T-helper 2 cell (primary cell): ENCODE data around the gene CUTC.
A peak's percentile ranks its signal among the peaks of the same experiment; 100 is the strongest.
"Not testable (repeated sequence)": the region's sequence is repeated elsewhere in the genome, so short reads cannot be mapped to it uniquely, and the experiment has no call there.

ENCODE experiments used
- DNase-seq, 5 experiments: peaks; one replicate each; pipeline versions ENCODE4 v3.0.0 to v3.0.0-alpha.2; 2012 to 2022
- total RNA-seq, 2 donors: gene quantifications; one replicate each; lab custom pipeline; 2026; lab: John Stamatoyannopoulos, UW

Gene CUTC, protein sequence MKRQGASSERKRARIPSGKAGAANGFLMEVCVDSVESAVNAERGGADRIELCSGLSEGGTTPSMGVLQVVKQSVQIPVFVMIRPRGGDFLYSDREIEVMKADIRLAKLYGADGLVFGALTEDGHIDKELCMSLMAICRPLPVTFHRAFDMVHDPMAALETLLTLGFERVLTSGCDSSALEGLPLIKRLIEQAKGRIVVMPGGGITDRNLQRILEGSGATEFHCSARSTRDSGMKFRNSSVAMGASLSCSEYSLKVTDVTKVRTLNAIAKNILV
- 10.6 to 20.3 reads per million in 2 donors for total RNA-seq

DNA sequence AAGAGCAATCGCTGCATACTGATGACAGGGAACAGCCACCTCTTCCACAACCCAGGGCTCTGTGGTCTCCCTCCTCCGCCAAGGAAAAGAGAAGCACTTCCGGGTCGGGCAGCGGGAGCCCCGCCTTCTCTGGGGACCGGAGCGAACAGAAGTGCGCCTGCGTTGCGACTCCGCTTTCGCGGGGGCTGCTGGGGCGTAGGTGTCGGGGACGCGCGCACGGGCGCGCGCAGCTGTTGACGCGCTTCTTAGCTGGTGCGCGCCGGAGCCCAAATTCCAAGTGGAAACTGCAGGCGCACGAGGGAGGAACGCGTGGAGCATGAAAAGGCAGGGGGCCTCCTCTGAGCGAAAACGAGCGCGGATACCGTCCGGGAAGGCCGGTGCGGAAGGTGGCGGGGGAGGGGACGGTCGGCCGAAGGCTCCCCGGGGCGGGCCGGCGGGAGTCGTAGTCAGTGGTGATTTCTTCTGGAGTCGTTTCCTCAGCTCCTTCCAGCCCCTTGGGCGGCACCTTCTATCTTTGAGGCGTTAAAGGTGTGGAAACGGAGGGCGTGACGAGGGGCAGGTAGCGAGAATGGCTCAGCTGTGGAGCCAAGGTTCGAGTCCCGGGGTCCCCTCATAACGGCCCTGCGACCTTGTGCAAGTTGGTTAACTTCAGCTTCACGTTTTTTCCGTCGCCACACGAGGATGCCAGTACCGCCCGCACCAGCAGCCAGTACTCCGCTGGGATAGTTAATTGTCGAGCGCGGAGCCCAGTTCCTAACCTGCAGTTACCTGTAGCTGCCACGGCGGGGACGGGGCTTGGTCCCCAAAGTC is at the start of gene CUTC, which contains the start of gene COX15:
Gene CUTC (plus strand): TSS at position 202 of the 810 bp plus-strand sequence. CDS start 115 bp downstream, at position 317.
Gene COX15 (minus strand): TSS at position 95 of the 810 bp plus-strand sequence. CDS start 78 bp downstream, at position 17.
- peak; percentile 85 to 97 (median 93) for DNase-seq

DNA sequence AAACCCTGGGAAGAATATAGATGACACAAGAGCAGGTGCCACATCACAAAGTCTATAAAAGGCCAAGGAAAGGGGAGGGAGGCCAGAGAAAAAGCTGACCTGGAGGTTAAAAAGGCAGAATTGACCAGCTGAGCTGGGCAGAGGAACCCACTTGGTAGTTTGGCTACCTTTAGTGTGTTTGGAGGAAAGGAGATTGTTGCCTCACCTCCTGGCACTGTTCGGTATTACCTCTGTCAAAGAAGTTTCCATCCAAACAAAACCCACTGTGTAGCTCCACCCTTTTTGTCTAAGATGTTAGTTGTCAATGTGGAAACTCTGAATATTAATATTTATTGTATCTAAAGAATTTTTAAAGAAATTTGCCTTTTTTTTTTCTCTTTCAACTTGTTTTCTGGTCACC is 49.3 kb upstream of the CUTC start:
- DNase-seq: peak in 1 of 5 experiments; percentile 19

DNA sequence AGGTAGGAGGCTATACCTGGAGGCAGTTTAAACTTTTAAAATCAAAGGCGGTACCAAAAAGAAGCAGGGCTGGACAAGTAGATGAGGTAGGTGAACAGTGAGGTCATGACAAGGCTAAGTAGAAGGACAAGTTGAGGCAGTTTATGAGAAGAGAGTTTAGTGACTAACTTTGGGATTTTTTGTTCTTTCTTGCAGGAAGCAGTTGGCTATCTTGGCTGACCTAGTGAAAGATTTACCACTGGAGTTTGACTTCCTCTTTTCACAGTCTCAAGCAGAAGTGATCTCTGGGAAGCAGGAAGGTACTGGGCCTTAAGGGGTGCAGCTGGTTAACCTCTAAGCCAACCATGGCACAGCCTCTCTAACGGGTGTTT is 46.5 kb upstream of the CUTC start:
- DNase-seq: no peak

DNA sequence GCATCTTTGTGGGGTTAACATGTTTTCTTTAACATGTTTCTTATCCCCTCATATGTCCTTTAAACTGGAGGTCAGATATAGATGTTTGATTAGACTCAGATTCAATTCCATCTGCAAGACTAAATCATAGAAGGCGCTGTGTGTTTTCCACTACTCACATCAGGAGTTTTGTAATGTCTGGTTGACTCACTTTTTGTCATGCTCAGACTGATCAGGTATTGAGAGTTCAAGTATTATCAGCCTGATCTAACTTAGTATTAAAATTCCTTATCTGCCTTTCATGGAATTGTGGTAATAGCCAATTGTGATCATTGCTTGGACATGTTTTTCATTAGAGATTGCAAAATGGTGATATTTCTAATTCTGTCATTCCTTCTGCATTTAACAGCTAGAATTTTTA is 42.6 kb upstream of the CUTC start:
- DNase-seq: no peak

DNA sequence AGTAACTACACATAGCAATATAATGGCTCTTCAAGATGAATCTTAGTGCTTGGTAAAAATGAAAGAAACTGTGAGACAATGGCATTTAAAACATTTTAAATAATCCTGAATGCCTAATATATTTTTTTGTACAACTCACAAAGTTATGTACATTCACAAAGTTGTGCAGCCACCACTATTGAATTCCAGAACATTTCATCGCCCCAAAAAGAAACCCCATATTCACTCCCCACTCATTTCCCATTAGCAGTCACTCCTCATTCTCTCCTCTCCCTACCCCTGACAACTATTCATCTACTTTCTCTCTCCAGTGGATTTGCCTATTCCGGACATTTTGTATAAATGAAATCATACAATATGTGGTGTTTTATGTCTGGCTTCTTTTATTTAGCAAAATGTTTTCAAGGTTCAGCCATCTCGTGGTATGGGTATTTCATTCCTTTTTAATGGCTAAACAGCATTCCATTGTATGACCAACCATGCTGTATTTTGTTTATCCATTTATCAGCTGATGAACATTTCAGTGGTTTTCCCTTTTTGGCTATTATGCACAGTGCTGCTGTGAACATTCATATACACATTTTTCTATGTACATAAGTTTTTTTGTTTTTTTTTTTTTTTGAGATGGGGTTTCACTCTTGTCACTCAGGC is 38.0 kb upstream of the CUTC start:
- no peak for DNase-seq

- no peak for DNase-seq
These were observed 36.3 kb upstream of the CUTC start for GRCh38 chr10:99695761-99696160.

DNA sequence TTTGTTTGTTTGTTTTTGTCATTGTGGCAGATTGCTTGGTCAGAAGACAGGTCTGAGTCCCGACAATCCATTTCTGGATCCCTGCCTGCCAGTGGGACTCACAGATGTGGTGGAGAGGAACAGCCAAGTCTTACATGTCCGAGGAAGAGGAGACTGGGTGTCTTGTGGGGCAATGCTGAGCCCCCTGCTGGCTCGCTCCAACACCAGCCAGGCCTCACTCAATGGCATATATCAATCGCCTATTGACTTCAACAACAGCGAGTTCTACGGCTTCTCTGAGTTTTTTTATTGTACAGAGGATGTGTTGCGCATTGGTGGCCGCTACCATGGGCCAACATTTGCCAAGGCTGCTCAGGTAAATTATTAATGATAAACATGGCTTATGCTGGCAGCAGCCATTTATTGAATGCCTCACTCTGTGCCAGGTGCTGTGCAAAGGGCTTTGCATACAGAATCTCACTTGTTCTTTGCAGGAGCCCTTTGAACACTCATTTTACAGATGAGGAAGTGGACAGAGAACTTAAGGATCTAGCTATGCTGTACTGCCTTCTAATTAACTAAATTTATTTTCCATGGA is 33.4 kb upstream of the CUTC start:
- DNase-seq: no peak

DNA sequence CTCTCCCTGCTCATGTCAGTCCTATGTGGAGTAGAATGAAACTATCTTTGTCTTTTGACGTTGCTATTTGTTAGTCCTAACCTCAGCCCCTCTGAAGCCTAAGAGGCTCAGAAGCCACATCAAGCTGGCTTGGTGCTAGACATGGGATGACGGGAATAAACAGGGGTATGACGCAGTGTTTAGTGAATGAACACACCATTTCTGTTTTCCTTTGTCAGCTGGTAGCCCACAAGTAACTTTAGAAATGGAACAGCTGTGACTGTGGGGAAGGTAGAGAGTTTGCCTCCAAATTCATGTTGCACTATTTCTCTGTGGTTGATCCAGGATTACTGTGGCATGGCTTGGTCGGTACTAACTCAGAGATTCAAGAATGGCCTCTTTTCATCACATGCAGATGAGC is 31.4 kb upstream of the CUTC start:
- DNase-seq: no peak

DNA sequence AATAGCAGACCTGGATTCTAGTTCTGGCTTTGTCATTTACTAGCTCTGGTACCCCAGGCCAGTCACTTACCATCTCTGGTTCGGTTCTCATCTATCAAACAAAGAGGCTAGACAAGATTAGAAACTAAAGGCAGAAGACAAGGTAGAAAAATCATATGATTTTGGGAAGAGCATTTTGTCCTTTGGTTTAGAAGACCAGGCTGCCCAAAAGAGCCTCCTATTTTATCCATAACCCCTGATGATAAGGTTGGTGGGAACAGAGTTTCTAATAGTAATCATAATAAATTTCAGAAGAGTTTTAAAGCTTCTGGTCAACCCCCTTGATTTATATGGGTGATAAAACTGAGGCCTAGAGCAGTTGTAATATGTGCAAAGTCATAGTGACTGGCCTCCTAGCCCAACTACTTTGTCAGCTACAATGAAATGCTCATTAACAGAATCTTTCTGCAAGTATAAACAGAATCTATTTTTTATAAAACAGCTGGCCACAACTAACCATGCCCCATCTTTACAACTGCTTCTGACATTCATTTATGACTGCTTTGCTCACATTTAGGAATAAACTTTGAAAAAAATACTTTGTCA is 23.5 kb upstream of the CUTC start:
- DNase-seq: no peak

GRCh38 chr10:99709480-99710229 is 22.4 kb upstream of the CUTC start:
- DNase-seq: peak in 1 of 5 experiments; percentile 7

- peak in 1 of 5 experiments; percentile 57 for DNase-seq
These were observed 20.8 kb upstream of the CUTC start for GRCh38 chr10:99711129-99711719.

DNA sequence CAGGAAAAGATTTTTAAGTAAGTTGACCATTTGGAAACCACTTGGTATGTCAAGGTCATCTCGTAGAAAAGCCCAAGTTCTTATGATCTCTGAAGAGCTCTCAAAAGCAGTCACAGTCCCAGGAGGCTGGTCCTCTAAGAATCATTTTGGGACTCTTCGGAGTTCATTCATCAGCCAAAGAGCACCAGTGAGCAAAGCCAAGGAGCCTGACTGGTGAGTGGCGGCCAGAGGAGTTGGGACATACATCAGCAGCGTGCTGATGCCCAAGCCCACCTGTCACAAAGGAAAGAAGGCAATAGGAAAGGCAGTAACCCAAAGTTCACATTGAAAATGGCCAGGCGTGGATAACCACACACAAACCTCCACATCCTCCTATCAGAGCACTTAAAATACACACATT is 17.6 kb upstream of the CUTC start:
- no peak for DNase-seq

GRCh38 chr10:99720387-99720786 is 11.6 kb upstream of the CUTC start:
- no peak for DNase-seq

DNA sequence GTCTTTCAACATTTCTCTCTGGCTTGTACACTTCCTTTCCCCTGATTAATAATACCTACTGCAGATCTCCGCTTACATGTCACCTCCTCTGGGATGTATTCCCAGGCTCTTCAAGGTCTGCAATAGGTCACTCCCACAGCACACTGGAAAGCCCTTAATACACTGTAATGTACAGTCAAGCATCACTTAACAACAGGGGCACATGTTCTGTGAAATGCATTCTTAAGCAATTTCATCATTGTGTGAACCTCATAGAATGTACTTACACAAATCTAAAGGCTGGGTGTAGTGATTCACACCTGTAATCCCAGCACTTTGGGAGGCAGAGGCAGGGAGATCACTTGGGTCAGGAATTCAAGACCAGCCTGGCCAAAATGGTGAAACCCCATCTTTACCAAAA is 2.0 kb upstream of the CUTC start:
- DNase-seq: no peak

DNA sequence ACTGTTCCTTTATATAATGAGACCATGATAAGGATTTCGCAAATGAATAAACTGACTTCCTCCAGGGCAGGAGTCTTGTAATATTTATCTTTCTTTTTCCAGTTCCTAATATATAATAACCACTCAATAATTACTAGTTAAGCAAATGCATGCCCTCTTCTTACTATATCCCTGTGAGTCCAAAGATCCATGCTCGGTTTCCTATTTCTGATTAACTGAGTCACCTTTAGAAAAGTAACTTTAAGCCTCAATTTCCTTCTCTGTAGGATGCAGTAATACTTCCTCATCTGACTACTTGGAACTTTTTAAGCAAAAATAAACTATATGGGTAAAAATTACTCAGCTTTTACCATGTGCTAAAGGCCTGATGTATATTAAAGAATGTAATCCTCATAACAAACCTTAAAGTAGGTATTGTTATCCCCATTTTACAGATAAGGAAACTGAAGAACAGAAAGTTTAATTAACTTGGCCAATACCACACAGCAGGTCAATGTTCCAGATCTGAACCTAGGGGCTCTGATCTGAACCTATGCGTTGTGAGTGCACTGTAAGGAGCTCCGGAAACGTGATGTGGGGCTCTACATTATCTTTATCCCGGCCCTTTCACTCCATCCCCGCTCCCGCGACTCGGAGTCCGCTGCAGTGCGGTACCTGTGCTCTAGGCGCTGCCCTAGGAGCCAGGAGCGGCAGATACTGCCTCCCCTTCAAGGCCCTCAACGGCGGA is 565 bp upstream of the CUTC start:
- no peak for DNase-seq

DNA sequence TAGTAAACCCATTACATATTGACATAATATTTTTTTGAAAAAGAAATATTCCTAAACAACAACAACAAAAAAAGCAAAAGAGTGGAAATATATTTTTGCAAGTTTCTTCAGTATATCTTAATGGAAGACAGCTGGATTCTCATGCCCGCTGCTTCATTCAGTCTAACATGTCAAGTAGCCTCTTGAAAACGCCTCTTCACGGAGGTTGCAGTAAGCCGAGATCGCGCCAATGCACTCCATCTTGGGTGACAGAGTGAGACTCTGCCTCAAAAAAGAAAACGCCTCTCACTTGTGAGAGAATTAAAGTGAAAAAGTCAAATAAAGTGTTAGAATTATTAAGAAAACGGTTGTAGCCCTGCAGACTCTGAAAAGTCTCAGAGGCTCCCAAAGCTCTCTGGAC is 1.3 kb downstream of the CUTC start:
- DNase-seq: no peak

DNA sequence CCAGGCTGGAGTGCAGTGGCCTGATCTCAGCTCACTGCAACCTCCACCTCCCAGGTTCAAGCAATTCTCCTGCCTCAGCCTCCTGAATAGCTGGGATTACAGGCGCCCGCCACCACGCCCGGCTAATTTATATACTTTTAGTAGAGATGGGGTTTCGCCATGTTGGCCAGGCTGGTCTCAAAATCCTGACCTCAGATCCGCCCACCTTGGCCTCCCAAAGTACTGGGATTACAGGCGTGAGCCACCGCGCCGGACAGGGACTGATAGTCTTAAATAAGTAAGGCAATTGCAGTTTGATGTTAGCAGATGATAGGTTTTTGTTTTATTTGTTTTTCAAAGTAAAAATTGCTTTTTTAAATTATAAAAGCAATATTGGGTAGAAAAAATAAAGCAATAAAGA is 2.1 kb downstream of the CUTC start:
- DNase-seq: not testable (repeated sequence)

GRCh38 chr10:99740260-99740659 is 8.2 kb downstream of the CUTC start:
- no peak for DNase-seq

GRCh38 chr10:99740933-99741559 is 9.0 kb downstream of the CUTC start:
- DNase-seq: no peak

- DNase-seq: no peak
These were observed 10.2 kb downstream of the CUTC start for GRCh38 chr10:99742254-99742653.
